ENCODE measurements around the gene SLC23A3.

SLC23A3 gene, protein sequence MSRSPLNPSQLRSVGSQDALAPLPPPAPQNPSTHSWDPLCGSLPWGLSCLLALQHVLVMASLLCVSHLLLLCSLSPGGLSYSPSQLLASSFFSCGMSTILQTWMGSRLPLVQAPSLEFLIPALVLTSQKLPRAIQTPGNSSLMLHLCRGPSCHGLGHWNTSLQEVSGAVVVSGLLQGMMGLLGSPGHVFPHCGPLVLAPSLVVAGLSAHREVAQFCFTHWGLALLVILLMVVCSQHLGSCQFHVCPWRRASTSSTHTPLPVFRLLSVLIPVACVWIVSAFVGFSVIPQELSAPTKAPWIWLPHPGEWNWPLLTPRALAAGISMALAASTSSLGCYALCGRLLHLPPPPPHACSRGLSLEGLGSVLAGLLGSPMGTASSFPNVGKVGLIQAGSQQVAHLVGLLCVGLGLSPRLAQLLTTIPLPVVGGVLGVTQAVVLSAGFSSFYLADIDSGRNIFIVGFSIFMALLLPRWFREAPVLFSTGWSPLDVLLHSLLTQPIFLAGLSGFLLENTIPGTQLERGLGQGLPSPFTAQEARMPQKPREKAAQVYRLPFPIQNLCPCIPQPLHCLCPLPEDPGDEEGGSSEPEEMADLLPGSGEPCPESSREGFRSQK

GRCh38 chr2:219169930-219170654 lies at the start of gene SLC23A3:
Gene SLC23A3 (minus strand): TSS chr2:219170029. CDS start chr2:219169984, 45 bp downstream.
- DNase-seq: no peak

DNA sequence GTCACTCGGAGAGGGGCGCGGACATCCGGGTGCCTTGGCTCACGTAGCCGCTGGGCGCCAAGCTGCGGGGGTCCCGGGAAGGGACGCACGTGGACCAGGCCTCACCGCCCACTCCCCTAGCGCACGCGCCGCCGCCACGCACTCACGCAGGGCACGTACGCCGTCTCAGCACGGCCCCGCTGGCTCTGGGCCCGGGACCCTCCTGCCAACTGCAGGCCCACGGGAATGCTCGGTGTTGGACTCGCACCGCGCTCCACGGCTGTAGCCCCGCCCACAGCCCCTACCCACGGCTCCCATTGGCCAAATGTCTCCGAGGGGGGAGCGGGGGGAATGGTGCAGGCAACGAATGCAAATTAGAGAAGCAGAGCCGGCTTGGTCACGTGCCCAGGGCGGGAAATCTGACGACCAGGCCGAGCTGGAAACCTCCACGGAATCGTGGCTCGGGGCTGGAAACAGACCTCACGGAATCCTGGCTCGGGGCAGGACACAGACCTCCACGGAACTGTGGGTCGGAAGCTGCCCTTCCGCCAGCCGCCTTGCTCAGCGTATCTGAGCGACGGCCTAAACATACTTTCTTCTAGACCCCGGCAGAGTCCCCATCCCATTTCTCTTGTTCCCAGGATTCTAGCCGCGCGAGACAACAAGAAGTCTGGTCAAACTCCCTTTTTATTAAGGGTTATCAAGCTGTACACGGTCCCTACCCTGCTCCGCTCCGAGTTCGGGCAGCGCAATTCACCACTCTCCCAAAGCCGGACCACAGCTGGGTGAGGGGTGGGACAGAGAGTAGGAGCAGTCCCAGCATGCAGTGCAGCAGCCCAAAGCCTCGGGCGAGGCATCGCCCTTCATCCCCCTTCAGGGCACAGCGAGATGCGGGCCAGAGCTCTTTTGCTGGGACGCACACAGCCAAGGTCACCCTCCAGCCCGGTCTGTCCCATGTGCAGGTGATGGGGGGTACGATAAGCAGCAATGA lies 49.2 kb upstream of the SLC23A3 start, which contains the start of gene ABCB6:
ABCB6 (minus strand) TSS at position 227 of the 970 bp plus-strand sequence. CDS start 285 bp downstream, outside the sequence.
- DNase-seq: peak; percentile 94 to 95

DNA sequence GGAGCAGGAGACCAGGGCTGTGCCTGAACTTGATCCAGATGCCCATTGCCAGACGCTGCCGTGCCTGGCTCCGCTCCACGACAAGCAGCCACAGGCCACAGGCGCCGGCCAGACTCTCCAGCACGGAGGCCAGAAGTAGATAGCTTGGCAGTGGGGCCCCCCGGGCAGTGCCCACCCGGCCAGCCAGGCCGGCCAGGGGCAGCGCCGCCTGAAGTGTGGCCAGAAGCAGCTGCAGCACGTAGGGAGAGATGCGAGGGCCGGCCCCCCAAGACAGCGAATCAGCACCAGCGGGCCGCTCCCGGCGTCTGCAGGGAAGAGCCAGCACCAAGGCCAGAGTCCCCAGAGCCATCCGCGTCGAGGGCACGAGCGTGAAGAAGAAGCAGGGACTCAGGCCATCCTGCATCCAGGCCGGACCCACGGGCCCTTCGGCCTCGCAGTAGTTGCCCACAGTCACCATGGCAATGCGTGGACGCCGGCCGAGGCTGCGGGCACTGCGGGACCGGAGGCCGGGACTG lies 48.4 kb upstream of the SLC23A3 start:
- DNase-seq: peak in 1 of 2 experiments; percentile 58

- no peak for DNase-seq
Measured at GRCh38 chr2:219216535-219216915, 46.7 kb upstream of the SLC23A3 start.

- no peak for DNase-seq
Measured at GRCh38 chr2:219215871-219216534, 46.2 kb upstream of the SLC23A3 start.

DNA sequence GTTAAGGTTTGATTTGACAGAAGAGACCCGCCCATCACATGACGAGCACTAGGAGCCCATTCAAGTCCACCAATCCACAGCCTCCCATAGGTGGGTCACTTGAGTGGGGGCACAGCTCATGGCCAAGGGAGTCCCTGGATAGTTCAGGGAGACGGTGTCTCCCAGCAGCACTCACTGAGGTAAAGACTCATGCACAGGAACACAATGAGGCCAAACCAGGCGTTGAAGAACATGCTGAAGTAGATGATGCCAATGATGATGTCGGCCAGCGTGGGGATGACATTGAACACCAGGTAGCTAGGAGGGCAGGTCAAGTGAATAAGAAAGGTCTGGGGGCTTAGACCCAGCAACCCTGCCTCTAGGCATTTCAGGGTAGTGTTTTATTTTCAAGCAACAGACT lies 45.0 kb upstream of the SLC23A3 start:
- no peak for DNase-seq

DNA sequence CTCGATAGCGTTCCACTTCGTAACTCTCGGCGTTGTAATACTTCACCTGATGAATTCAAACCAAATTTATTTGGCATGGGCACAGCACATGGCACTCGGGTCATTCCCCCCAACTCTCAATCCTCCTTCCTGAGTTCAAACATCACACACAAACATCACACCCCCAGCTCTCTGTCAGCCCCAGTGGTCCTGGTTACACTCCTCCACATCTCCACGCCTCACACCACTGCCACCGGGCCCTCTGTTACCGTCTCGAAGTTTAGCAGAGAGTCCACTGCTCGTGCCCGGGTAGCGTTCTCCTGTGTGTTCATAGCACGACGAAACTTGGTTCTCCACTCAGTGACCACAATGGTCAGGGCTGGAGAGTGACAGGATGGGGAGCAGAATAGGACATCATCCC lies 44.3 kb upstream of the SLC23A3 start:
- no peak for DNase-seq

GRCh38 chr2:219213486-219214071 lies 43.8 kb upstream of the SLC23A3 start:
- DNase-seq: no peak

GRCh38 chr2:219213026-219213415 lies 43.2 kb upstream of the SLC23A3 start:
- no peak for DNase-seq

DNA sequence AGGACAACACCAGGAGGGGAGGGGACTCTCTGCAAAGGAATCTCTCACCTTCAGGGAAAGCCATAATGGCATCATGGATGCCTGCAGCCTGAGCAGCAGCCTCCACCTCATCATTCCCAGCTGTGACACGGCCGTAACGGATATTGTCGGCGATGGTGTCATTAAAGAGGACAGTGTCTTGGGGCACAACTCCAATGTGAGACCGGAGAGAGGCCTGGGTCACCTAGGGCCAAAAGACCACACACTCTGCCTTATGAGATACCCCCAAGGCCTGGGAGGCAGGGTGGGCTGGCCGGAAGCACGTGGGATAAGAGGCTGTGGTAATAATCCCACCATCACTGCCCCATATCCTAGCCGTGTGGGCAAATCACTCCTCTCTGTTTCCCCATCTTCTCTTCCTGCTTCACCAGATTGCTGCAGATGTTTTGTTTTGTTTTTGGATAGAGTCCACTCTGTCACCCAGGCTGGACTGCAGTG lies 41.1 kb upstream of the SLC23A3 start:
- DNase-seq: no peak

GRCh38 chr2:219210196-219210885 lies 40.5 kb upstream of the SLC23A3 start:
- DNase-seq: no peak

DNA sequence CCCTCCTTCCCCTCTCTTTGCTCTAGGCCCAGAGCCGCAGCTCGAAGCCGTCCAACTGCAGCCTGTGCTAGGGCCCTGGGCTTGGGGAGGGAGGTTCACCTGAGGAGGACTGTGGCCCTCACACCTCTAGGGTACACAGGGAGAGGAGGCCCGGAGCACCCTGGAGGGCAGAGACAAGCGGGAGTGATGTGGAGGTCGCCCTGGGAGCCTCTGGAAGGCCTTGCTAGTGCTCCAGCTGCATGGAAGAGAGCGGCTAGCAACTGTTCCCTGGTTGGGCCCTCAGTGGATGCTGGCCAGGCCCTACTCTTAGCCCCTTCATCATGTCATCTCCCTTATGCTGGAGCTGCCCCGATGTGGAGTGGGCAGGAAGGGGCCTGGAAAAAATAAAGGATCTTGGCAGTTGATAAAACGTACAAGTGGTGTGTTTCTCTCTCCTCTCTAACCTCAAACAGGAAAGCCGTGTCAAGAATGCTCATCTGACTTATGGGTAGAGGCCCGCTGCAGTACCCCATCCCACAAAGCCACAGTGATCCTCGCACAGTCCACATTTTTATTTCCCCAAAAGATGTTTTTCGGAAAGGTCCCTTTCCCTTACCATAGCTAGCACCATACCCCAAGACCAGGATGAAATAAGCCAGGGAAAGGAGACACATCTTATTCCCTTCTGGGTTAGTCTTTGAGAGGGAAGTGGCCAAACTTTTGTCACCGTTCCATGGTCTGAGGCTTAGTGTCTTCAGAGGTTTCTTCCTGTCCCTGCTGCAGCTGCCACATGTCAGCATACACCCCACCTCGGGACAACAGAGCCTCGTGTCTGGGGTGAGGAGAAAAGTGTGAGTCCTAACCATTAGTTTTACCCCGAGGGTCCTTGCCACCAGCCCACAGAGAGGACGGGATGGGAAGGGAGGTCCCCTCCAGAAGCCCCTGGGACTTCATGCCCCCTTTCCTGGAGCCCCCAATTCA lies 39.7 kb upstream of the SLC23A3 start:
- DNase-seq: no peak

- no peak for DNase-seq
Measured at GRCh38 chr2:219207884-219208740, 38.3 kb upstream of the SLC23A3 start.

- no peak for DNase-seq
Measured at GRCh38 chr2:219207134-219207883, 37.5 kb upstream of the SLC23A3 start.

GRCh38 chr2:219206328-219207133 lies 36.7 kb upstream of the SLC23A3 start, which contains the start of gene ZFAND2B:
Gene ZFAND2B (plus strand): TSS chr2:219206782. CDS start chr2:219206988, 206 bp downstream.
- peak; percentile 85 to 89 for DNase-seq

DNA sequence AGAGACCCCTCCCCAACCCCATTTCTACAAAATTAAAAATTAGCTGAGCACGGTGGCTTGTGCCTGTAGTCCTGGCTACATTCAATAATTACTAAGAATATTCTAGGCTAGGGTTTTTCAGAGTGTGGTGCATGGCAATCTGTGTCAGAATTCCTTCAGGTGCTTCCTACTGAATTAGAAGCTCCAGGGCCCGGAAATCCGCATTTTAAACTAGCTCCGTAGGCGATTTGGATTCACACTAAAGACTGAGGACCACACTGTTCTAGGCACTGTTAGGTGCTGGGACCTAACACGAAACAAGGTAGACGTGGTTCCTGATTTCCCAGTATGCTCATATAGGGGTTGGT lies 36.1 kb upstream of the SLC23A3 start:
- DNase-seq: no peak

DNA sequence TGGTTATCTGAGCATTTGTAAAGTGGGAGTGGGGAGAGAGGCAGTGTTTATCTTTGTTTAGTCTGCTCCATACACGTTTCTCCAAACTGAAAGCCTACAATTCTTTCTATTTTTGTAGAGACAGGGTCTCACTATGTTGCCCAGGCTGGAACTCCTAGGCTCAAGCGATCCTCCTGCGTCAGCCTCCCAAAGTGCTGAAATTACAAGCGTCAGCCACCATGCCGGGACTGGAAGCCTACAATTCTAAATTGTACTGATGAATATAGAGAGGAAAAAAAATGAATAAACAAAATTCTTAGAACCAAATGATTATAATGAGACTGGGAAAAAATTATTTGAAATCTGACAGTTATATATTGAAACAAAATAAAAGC lies 35.3 kb upstream of the SLC23A3 start:
- DNase-seq: no peak
